GM12874 (cell line): ENCODE results near the gene SLC2A4.

ENCODE experiments used
- TF ChIP-seq, protein P1 (sequence below): IDR thresholded peaks from 2 replicates; pipeline ENCODE4 v1.5.1; 2011; ENCODE audit warnings: low read depth, mild to moderate bottlenecking, control low read depth, low read length, moderate library complexity; ENCODE audit not compliant: insufficient read depth

Gene SLC2A4

GRCh38 chr17:7318121-7318860 lies 36.8 kb downstream of the SLC2A4 start:
- TF ChIP-seq, protein P1, sequence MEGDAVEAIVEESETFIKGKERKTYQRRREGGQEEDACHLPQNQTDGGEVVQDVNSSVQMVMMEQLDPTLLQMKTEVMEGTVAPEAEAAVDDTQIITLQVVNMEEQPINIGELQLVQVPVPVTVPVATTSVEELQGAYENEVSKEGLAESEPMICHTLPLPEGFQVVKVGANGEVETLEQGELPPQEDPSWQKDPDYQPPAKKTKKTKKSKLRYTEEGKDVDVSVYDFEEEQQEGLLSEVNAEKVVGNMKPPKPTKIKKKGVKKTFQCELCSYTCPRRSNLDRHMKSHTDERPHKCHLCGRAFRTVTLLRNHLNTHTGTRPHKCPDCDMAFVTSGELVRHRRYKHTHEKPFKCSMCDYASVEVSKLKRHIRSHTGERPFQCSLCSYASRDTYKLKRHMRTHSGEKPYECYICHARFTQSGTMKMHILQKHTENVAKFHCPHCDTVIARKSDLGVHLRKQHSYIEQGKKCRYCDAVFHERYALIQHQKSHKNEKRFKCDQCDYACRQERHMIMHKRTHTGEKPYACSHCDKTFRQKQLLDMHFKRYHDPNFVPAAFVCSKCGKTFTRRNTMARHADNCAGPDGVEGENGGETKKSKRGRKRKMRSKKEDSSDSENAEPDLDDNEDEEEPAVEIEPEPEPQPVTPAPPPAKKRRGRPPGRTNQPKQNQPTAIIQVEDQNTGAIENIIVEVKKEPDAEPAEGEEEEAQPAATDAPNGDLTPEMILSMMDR, result no peak

GRCh38 chr17:7321466-7321865 lies 39.9 kb downstream of the SLC2A4 start:
- TF ChIP-seq, protein P1, result no peak

GRCh38 chr17:7322520-7323194 lies 41.1 kb downstream of the SLC2A4 start:
- TF ChIP-seq, protein P1, result no peak

- TF ChIP-seq, protein P1, result peak; percentile 98
Measured at GRCh38 chr17:7323731-7324437, 42.4 kb downstream of the SLC2A4 start.

DNA sequence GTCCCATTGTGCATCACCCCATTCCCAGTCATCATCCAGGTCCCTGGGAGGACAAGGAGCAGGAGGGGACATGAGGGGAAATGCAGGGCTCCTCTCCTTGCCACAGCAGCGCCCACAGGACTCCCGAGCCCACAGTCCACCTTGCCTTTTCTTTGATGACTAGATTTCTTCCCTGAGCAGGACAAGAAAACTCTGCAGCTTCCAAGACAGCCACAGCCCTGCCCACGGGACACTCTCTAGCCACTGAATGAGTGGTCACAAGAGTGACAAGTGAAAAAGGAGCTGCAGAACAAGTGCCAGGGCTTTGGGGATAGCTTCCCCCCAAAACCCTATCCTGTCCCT lies 42.9 kb downstream of the SLC2A4 start:
- TF ChIP-seq, protein P1, result no peak

DNA sequence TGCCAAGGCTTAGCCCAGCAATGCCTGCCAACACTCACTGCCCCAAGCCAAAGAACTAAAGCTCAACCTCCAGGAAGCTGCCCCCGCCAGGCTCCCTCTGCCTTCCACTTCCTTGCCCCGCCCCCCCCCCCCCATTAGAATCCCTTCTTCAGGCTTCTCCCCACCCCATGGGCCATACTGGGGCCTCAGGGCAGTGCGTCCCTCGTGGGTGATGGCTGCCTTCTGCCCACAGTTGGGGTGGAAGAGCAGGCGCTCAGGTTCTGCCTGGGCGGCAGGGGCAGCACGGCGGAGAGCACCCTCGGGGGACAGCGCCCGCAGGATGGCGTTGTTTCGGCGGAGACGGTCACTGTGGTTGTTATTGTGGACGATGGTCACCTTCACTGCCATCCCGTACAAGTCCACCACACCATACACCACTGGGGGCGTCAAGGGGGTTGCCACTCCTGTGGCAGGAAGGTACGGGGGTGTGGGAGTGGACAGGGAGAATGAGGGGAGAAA lies 43.6 kb downstream of the SLC2A4 start:
- TF ChIP-seq, protein P1, result no peak

DNA sequence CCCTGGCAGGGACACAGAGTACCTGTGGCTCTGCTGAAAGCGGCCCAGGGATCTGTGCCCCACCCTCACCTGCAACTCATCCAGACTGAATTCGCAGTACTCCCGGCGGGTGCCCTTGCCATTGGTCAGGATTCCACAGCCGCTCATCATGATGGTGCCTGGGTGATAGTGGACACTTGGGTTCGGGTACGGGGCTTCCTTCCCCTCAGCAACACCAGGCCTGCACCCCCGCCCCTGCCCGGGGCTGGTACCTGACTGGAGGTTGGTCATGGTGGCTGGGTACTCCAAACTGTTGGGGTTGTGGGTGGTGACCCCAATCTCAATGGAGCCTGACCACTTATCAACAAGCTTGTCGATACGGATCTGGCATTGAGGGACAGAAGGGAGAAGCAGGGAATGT lies 44.7 kb downstream of the SLC2A4 start:
- TF ChIP-seq, protein P1, result no peak
